Measurements from ENCODE around the gene RLF.

The RLF gene

GRCh38 chr1:40161125-40161887 lies at the start of gene RLF:
RLF (plus strand) TSS chr1:40161387; CDS start chr1:40161400, 13 bp downstream.
- DNase-seq (ENCODE audit: low read depth in 2 of 3, low spot score in 1 of 3), result peak; percentile 93 to 96 (median 95)

- no peak for DNase-seq (ENCODE audit: low read depth in 2 of 3, low spot score in 1 of 3)
Observed at GRCh38 chr1:40114400-40114799, 46.8 kb upstream of the RLF start.

GRCh38 chr1:40120128-40120527 lies 41.1 kb upstream of the RLF start:
- DNase-seq (ENCODE audit: low read depth in 2 of 3, low spot score in 1 of 3), result no peak

- DNase-seq (ENCODE audit: low read depth in 2 of 3, low spot score in 1 of 3), result no peak
Observed at GRCh38 chr1:40122855-40123254, 38.3 kb upstream of the RLF start.

GRCh38 chr1:40130892-40131291 lies 30.3 kb upstream of the RLF start:
- DNase-seq (ENCODE audit: low read depth in 2 of 3, low spot score in 1 of 3), result no peak

GRCh38 chr1:40132383-40133311 lies 28.5 kb upstream of the RLF start:
- no peak for DNase-seq (ENCODE audit: low read depth in 2 of 3, low spot score in 1 of 3)

GRCh38 chr1:40133312-40133665 lies 27.9 kb upstream of the RLF start:
- DNase-seq (ENCODE audit: low read depth in 2 of 3, low spot score in 1 of 3), result no peak

GRCh38 chr1:40133839-40134238 lies 27.3 kb upstream of the RLF start:
- no peak for DNase-seq (ENCODE audit: low read depth in 2 of 3, low spot score in 1 of 3)

- DNase-seq (ENCODE audit: low read depth in 2 of 3, low spot score in 1 of 3), result no peak
Observed at GRCh38 chr1:40140211-40140973, 20.8 kb upstream of the RLF start.

GRCh38 chr1:40141878-40142535 lies 19.2 kb upstream of the RLF start:
- DNase-seq (ENCODE audit: low read depth in 2 of 3, low spot score in 1 of 3), result no peak

GRCh38 chr1:40143891-40144575 lies 17.2 kb upstream of the RLF start:
- DNase-seq (ENCODE audit: low read depth in 2 of 3, low spot score in 1 of 3), result peak; percentile 27 to 77 (median 37)

- DNase-seq (ENCODE audit: low read depth in 2 of 3, low spot score in 1 of 3), result no peak
Observed at GRCh38 chr1:40151457-40152079, 9.6 kb upstream of the RLF start.

- DNase-seq (ENCODE audit: low read depth in 2 of 3, low spot score in 1 of 3), result peak in 1 of 3 donors; percentile 52
Observed at GRCh38 chr1:40153073-40153770, 8.0 kb upstream of the RLF start.

- no peak for DNase-seq (ENCODE audit: low read depth in 2 of 3, low spot score in 1 of 3)
Observed at GRCh38 chr1:40155135-40155534, 6.1 kb upstream of the RLF start.

- no peak for DNase-seq (ENCODE audit: low read depth in 2 of 3, low spot score in 1 of 3)
Observed at GRCh38 chr1:40155910-40156309, 5.3 kb upstream of the RLF start.

- no peak for DNase-seq (ENCODE audit: low read depth in 2 of 3, low spot score in 1 of 3)
Observed at GRCh38 chr1:40160806-40161124, 422 bp upstream of the RLF start.

GRCh38 chr1:40161888-40162397 lies 756 bp downstream of the RLF start:
- no peak for DNase-seq (ENCODE audit: low read depth in 2 of 3, low spot score in 1 of 3)

- no peak for DNase-seq (ENCODE audit: low read depth in 2 of 3, low spot score in 1 of 3)
Observed at GRCh38 chr1:40162753-40163441, 1.7 kb downstream of the RLF start.

GRCh38 chr1:40167317-40167716 lies 6.1 kb downstream of the RLF start:
- DNase-seq (ENCODE audit: low read depth in 2 of 3, low spot score in 1 of 3), result no peak
